Lower leg skin (tissue), 4 donors: ENCODE measurements around the gene IMMP2L. TPM values are rescaled to one million over a fixed set of nuclear protein-coding genes. Genes with fewer than 3 reads are reported as not detected.

Experiments used
- DNase-seq, 2 donors: peaks; one replicate each; pipeline ENCODE4 v3.0.0-alpha.2; 2019; ENCODE audit warnings: low spot score in 2 of 2
- H3K4me3 ChIP-seq: fragments of 200-600 bp; sonication (generic); 2 replicates; pipeline ENCODE4 v1.5.1; 2017; ENCODE audit warnings: mild to moderate bottlenecking, low read depth; ENCODE audit not compliant: poor library complexity, severe bottlenecking
- CTCF ChIP-seq, 3 donors: fragments of 450-650 bp; IDR thresholded peaks; one replicate each; pipeline ENCODE4 v1.5.1; 2016; ENCODE audit warnings: antibody characterized with exemption in 3 of 3, mild to moderate bottlenecking in 3 of 3, moderate library complexity in 2 of 3
- POLR2A ChIP-seq, 2 donors: fragments of 450-650 bp; IDR thresholded peaks; one replicate each; pipeline ENCODE4 v1.6.1; 2016 to 2017; ENCODE audit warnings: antibody characterized with exemption in 2 of 2, mild to moderate bottlenecking in 1 of 2, moderate library complexity in 1 of 2
- WGBS, 2 donors: methylation state at CpG; one replicate each; pipeline ENCODE4 v1.1.5; 2018; 5-methylcytosine and 5-hydroxymethylcytosine counted together
- intact Hi-C: fragments of 100-400 bp; cut with DNase I; formaldehyde crosslinking; loops from one replicate; pipeline ENCODE4 v1.15.0; 2023; ENCODE audit warnings: low total_unique reads
- total RNA-seq, 4 donors: library from RNA; depleted of rRNA; stranded (reverse); fragments of >200 nt; gene quantifications; one replicate each; pipeline ENCODE4 v1.1.0, GENCODE V29; 2016

IMMP2L gene
- total RNA-seq, 4 donors from 2014 or later = 13.6 to 16.8 (median 16.4) TPM

DNA sequence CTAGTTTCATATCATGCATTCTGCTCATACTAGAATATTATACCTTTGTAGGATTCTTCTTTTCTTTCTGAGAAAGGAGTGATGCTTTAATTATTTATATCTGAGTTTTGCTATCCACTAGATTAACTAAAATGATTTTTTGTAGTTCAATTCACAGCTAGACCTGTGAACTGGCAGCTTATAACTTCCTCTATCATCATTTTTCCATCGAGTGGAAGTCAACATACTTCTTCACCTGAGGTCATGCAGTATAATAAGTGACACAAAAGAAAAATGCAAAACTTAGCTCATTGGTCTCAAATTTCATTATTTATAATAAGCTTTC is 463.4 kb downstream of the IMMP2L start:
- DNase-seq = no peak
- H3K4me3 ChIP-seq = no peak overlapping the region
- TF ChIP-seq POLR2A (IDR thresholded peaks at IDR 0.05) = no peak
- no peak for TF ChIP-seq CTCF (IDR thresholded peaks at IDR 0.05)
- intact Hi-C loops = no loop called here
- WGBS, 2 donors = 39 to 45% methylated on average over 1 of the region's 1 CpG

- intact Hi-C loops = no loop called here
- TF ChIP-seq CTCF (IDR thresholded peaks at IDR 0.05) = no peak
- no peak for TF ChIP-seq POLR2A (IDR thresholded peaks at IDR 0.05)
- 59 to 61% methylated on average over 10 of the region's 10 CpGs for WGBS, 2 donors
- H3K4me3 ChIP-seq = no peak overlapping the region
- DNase-seq = no peak
These were observed 464.0 kb downstream of the IMMP2L start for GRCh38 chr7:111098011-111098925.

DNA sequence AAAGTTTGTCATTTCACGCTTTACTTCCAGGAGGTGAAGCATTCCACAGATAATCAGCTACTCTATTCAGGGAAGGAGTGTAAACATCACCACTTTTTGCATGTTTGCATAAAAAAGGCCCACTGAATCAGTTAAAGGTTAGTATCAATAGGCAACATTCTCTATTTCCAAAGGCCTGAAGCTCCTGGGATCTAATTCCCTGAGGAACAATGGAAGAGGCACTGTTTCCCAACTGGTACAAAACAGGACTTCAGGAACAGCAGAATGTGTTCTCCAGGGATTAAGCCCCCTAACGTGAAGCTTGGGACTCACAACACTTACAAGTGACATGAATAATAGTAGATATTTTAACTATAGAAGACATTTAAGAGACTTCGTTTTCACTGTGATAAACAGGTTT is 465.3 kb downstream of the IMMP2L start:
- TF ChIP-seq POLR2A (IDR thresholded peaks at IDR 0.05) (no peak), CTCF (IDR thresholded peaks at IDR 0.05) (no peak)
- no peak overlapping the region for H3K4me3 ChIP-seq
- 89 to 94% methylated on average over 3 of the region's 3 CpGs for WGBS, 2 donors
- intact Hi-C loops = no loop called here
- DNase-seq = no peak

DNA sequence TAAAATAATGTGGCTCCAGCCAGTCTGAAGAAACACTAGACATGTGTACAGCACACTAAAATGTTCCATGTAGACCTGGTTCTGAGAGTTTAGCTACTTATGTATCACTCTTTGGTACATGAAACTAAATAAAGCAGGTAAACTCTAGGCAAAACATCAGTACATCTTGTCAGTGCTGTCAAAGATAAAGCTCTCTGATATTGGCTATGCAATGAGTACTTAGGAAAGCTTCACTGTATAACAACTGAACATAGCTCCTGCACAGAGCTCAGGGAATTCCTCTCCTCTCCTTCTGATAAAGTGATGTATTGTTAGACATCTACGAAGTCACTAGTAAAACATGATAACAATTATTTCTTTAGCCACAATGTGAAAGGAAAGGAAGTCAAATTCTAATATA is 467.9 kb downstream of the IMMP2L start:
- intact Hi-C loops = no loop called here
- no peak for DNase-seq
- H3K4me3 ChIP-seq = no peak overlapping the region
- 87 to 91% methylated on average over 1 of the region's 1 CpG for WGBS, 2 donors
- TF ChIP-seq CTCF (IDR thresholded peaks at IDR 0.05) (no peak), POLR2A (IDR thresholded peaks at IDR 0.05) (no peak)

DNA sequence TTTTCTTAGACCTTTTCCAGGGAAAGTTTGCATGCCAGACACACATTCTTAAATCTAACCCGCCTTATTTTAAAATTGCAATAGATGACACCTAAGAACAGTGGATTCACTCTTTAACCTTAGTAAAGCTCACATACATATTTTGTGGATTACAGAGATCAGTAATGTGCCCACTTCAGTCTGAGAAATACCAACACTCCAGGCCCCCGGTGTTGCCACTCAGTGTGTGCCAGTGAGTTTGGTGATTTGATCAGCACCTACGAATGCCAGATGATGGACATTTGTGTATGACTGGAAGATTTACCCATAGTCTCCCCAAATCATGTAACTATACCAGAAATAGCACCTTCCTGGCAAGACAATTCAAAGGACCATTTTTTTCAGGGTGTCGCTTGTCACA is 468.8 kb downstream of the IMMP2L start:
- no peak overlapping the region for H3K4me3 ChIP-seq
- 91 to 93% methylated on average over 4 of the region's 4 CpGs for WGBS, 2 donors
- DNase-seq = no peak
- no peak for TF ChIP-seq CTCF (IDR thresholded peaks at IDR 0.05)
- TF ChIP-seq POLR2A (IDR thresholded peaks at IDR 0.05) = no peak
- intact Hi-C loops = no loop called here
